Lung (tissue), 12 donors: ENCODE results near the gene GHR. TPM values are rescaled to one million over a fixed set of nuclear protein-coding genes. Genes with fewer than 3 reads are reported as not detected.

Experiments
- ATAC-seq: fragments of 200-7000 bp; cut with Tn5 transposase; one replicate; pipeline ENCODE4 v1.9.1; 2020; ENCODE audit warnings: moderate number of reproducible peaks; ENCODE audit not compliant: insufficient read depth, low FRiP score
- DNase-seq, 3 donors: peaks; one replicate each; pipeline ENCODE4 v3.0.0-alpha.2; 2013 to 2017
- H3K27ac ChIP-seq, 2 donors: one replicate each; pipeline ENCODE4 v1.5.1; 2013; ENCODE audit warnings: mild to moderate bottlenecking in 2 of 2, moderate library complexity in 2 of 2, control low read depth in 1 of 2, inconsistent platforms in 1 of 2, low read depth in 1 of 2, low read length in 1 of 2
- H3K27me3 ChIP-seq, 3 donors: one replicate each; pipeline ENCODE4 v1.5.1; 2013; ENCODE audit warnings: low read length in 2 of 3; ENCODE audit not compliant: control insufficient read depth in 3 of 3, insufficient read depth in 3 of 3
- H3K36me3 ChIP-seq, 4 donors: one replicate each; pipeline ENCODE4 v1.5.1; 2013; ENCODE audit warnings: low read length in 4 of 4, mild to moderate bottlenecking in 1 of 4, moderate library complexity in 1 of 4; ENCODE audit not compliant: control insufficient read depth in 4 of 4, insufficient read depth in 4 of 4
- H3K4me1 ChIP-seq, 5 donors: one replicate each; pipeline ENCODE4 v1.5.1; 2013; ENCODE audit warnings: low read length in 5 of 5, mild to moderate bottlenecking in 2 of 5, moderate library complexity in 1 of 5; ENCODE audit not compliant: control insufficient read depth in 5 of 5, insufficient read depth in 5 of 5
- H3K4me3 ChIP-seq: one replicate; pipeline ENCODE4 v1.5.1; 2013; ENCODE audit warnings: mild to moderate bottlenecking, control low read depth, moderate library complexity
- H3K9ac ChIP-seq, 2 donors: one replicate each; pipeline ENCODE4 v1.5.1; 2013; ENCODE audit warnings: low read length in 2 of 2, control low read depth in 1 of 2; ENCODE audit not compliant: insufficient read depth in 1 of 2
- H3K9me3 ChIP-seq, 4 donors: one replicate each; pipeline ENCODE4 v1.5.1; 2013; ENCODE audit warnings: low read length in 3 of 4, mild to moderate bottlenecking in 1 of 4, moderate library complexity in 1 of 4; ENCODE audit not compliant: control insufficient read depth in 4 of 4, insufficient read depth in 3 of 4
- WGBS, 2 donors: extraction: QIAGEN DNeasy Blood & Tissue Kit; methylation state at CpG; one replicate each; pipeline ENCODE4 v1.1.7; 2013; 5-methylcytosine and 5-hydroxymethylcytosine counted together
- polyA plus RNA-seq, 2 donors: library from polyadenylated mRNA; stranded (reverse); fragments of 200-250 nt; gene quantifications; one replicate each; pipeline ENCODE4 v1.2.1, GENCODE V29; 2013
- total RNA-seq, 2 donors: library from RNA; depleted of rRNA in 1 of 2; stranded (reverse); fragments of >200 nt in 1 of 2; gene quantifications; one replicate each; pipeline ENCODE4 v1.2.1, GENCODE V29; 2014 to 2021
- TF ChIP-seq, protein P1 (sequence below): IDR thresholded peaks from 2 replicates; pipeline ENCODE4 v1.5.1; 2012; ENCODE audit warnings: mild to moderate bottlenecking; ENCODE audit errors: control extremely low read depth, extremely low read depth
- donor health status: control.
- donor health status: control.
- donor health status: Bipolar disorder and iron deficiency.
- donor health status: healthy.
- donor health status: DM: yes; HTN: yes; CAD: no.

GHR gene
- total and polyA plus RNA-seq, 4 donors = 0.98 to 23.8 (median 3.2) TPM

DNA sequence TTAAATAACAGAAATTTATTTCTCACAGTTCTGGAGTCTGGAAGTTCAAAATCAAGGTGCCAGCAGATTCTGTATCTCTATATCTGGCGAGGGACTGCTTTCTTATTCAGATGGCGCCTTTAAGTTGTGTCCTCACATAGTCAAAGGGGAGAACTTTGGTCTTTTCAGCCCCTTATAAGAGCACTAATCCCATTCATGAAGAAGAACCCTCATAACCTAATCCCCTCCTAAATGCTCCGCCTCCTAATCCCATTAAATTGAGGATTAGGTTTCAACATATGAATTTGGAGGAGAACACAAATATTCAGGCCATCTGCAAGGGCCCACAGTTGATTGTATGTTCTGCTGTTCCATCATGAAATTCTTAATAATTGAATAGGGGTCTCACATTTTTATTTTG is 322.6 kb downstream of the GHR start:
- 98 to 99% methylated on average over 3 of the region's 3 CpGs for WGBS, 2 donors
- no peak for ATAC-seq

DNA sequence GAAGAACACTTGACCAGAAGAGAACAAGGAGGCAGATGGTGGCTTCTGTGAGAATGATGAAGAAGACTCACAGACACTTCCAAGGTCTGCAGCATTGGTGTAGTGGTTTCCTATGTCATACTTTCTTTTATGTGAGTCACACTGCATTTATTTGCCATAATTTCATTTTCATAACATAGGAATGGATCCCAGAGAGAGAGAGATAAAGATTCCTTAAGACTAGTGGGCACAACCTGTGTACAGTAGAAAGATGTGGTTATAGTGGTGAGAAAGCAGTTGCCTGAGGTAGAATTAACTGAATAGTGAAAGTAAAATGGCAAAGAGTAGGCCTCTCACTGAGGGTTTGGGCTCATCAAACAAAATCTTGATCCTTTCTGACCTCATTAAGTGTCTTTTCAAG is 325.8 kb downstream of the GHR start:
- Histone ChIP-seq H3K36me3 (no peaks in the 10 kb centered on the region), H3K9me3 (no peaks in the 10 kb centered on the region), H3K4me3 (no peak overlapping the region), H3K27me3 (no peaks in the 10 kb centered on the region), H3K27ac (no peak overlapping the region), H3K9ac (no peak overlapping the region), H3K4me1 (no peaks in the 10 kb centered on the region)
- ATAC-seq (no peak), DNase-seq (no peak)
- TF ChIP-seq, protein P1, sequence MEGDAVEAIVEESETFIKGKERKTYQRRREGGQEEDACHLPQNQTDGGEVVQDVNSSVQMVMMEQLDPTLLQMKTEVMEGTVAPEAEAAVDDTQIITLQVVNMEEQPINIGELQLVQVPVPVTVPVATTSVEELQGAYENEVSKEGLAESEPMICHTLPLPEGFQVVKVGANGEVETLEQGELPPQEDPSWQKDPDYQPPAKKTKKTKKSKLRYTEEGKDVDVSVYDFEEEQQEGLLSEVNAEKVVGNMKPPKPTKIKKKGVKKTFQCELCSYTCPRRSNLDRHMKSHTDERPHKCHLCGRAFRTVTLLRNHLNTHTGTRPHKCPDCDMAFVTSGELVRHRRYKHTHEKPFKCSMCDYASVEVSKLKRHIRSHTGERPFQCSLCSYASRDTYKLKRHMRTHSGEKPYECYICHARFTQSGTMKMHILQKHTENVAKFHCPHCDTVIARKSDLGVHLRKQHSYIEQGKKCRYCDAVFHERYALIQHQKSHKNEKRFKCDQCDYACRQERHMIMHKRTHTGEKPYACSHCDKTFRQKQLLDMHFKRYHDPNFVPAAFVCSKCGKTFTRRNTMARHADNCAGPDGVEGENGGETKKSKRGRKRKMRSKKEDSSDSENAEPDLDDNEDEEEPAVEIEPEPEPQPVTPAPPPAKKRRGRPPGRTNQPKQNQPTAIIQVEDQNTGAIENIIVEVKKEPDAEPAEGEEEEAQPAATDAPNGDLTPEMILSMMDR = no peak

More for the DNA sequence above, 322.6 kb downstream of the GHR start:
- H3K9ac ChIP-seq = no peak overlapping the region
- H3K9me3 ChIP-seq = no peaks in the 10 kb centered on the region
- DNase-seq = no peak
- no peaks in the 10 kb centered on the region for H3K4me1 ChIP-seq
- no peaks in the 10 kb centered on the region for H3K36me3 ChIP-seq
- H3K27ac ChIP-seq = no peak overlapping the region
- no peak overlapping the region for H3K4me3 ChIP-seq
- TF ChIP-seq, protein P1 = no peak
- H3K27me3 ChIP-seq = no peaks in the 10 kb centered on the region

DNA sequence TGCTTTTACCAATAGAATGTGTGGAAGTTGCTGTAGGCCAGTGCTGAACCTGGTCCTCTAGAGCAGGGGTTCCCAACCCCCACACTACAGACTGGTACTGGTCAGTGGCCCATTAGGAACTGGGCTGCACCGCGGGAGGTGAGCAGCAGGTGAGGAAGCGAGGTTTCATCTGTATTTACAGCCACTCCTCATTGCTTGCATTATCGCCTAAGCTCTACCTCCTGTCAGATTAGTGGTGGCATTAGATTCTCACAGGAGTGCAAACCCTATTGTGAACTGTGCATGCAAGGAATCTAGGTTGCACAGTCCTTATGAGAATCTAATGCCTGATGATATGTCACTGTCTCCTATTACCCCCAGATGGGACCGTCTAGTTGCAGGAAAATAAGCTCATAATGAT is 327.3 kb downstream of the GHR start:
- H3K27ac ChIP-seq = no peak overlapping the region
- no peak overlapping the region for H3K4me3 ChIP-seq
- H3K27me3 ChIP-seq = no peaks in the 10 kb centered on the region
- H3K4me1 ChIP-seq = no peaks in the 10 kb centered on the region
- H3K9me3 ChIP-seq = no peaks in the 10 kb centered on the region
- H3K36me3 ChIP-seq = no peaks in the 10 kb centered on the region
- TF ChIP-seq, protein P1 = no peak
- H3K9ac ChIP-seq = no peak overlapping the region
- no peak for DNase-seq
- no peak for ATAC-seq
- 95 to 96% methylated on average over 5 of the region's 5 CpGs for WGBS, 2 donors

DNA sequence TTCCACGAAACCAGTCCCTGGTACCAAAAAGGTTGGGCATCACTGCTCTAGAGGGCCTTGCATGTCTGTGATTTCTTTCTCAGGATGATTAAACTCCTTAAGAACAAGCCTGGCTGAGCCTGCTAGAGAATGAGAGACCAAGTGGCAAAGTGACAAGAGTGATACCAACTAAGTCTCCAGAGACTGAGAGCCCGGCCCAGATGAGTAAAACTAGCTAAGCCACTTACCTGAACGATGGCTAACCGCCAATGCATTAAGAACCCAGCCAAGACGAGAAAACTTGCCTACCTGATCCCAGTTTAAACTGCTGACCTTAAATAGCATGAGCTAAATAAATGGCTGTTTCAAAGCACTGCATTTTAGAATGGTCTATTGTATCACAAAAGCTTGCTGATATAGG is 327.8 kb downstream of the GHR start:
- no peak for ATAC-seq
- TF ChIP-seq, protein P1 = no peak
- peak in 1 of 3 donors; percentile 3 for DNase-seq
- no peak overlapping the region for H3K27ac ChIP-seq
- no peak overlapping the region for H3K4me3 ChIP-seq
- H3K27me3 ChIP-seq = no peaks in the 10 kb centered on the region
- no peak overlapping the region for H3K9ac ChIP-seq
- 66 to 71% methylated on average over 5 of the region's 5 CpGs for WGBS, 2 donors
- H3K4me1 ChIP-seq = no peaks in the 10 kb centered on the region
- H3K36me3 ChIP-seq = no peaks in the 10 kb centered on the region
- H3K9me3 ChIP-seq = no peaks in the 10 kb centered on the region
